Thyroid gland (tissue), 4 donors: ENCODE measurements around the gene MTO1.

Experiments used
- CTCF ChIP-seq, 6 experiments: fragments of 200-600 bp in 3 of 6; fragments of 450-650 bp in 3 of 6; sonication (generic) in 3 of 6; IDR thresholded peaks; one replicate each; pipeline ENCODE4 v1.5.1; 2016 to 2019; ENCODE audit warnings: antibody characterized with exemption in 6 of 6, mild to moderate bottlenecking in 2 of 6, inconsistent platforms in 1 of 6, moderate library complexity in 1 of 6
- POLR2A ChIP-seq, 2 donors: fragments of 450-650 bp; IDR thresholded peaks; one replicate each; pipeline ENCODE4 v1.6.1; 2017; ENCODE audit warnings: antibody characterized with exemption in 2 of 2, mild to moderate bottlenecking in 2 of 2, moderate library complexity in 1 of 2

DNA sequence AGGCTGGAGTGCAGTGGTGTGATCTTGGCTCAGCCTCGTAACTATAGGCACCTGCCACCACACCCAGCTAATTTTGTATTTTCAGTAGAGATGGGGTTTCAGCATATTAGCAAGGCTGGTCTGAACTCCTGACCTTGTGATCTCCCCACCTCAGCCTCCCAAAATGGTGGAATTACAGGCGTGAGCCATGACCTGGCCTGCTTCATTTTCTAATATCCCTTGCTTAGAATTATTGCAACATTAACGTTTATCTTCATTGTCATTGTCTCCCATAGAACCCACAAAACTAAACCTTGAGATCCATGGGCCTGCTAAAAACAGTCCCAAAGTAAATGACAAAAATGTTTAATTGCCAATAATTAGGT lies 53.2 kb downstream of the MTO1 start:
- no peak for TF ChIP-seq CTCF (IDR thresholded peaks at IDR 0.05)
- no peak for TF ChIP-seq POLR2A (IDR thresholded peaks at IDR 0.05)
